Cardiac fibroblast (primary cell): ENCODE data around the gene HLA-E.
A peak's percentile ranks its signal among the peaks of the same experiment; 100 is the strongest.
"Not testable (repeated sequence)": the region's sequence is repeated elsewhere in the genome, so short reads cannot be mapped to it uniquely, and the experiment has no call there.

Source experiments
- DNase-seq, 2 donors: peaks; one replicate each; pipeline versions ENCODE4 v3.0.0 to v3.0.0-alpha.2; 2010; ENCODE audit warnings: low read depth in 2 of 2
- H3K4me3 ChIP-seq, 2 donors: replicated peaks in 1 of 2; 1 replicate in 1 of 2; 2 replicates in 1 of 2; pipeline ENCODE4 v1.5.1; 2011; ENCODE audit warnings: low read depth in 2 of 2, low read length in 2 of 2, mild to moderate bottlenecking in 2 of 2, moderate library complexity in 1 of 2
- TF ChIP-seq, protein P1 (sequence below): IDR thresholded peaks from one replicate; pipeline ENCODE4 v1.5.1; 2011; ENCODE audit warnings: low read depth, mild to moderate bottlenecking, low read length, inconsistent platforms

HLA-E gene

DNA sequence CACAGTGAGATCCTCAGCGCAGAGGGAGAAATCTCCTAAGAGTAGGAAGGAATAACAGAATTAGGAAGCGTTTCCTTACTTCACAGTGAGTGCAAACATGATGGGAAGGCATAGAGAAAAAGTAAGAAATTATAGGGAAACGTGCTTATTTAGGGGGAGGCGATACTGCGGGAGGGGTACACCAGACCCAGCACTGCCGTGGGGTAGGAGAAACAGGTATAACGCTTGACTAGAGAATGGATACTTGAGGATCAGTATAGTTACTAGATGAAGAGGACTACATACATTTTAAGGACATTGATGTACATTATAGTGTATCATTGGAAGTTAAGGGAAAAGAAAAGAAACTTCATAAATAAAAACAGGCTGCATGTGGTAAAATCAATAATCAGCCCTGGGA lies 26.8 kb upstream of the HLA-E start:
- TF ChIP-seq, protein P1, sequence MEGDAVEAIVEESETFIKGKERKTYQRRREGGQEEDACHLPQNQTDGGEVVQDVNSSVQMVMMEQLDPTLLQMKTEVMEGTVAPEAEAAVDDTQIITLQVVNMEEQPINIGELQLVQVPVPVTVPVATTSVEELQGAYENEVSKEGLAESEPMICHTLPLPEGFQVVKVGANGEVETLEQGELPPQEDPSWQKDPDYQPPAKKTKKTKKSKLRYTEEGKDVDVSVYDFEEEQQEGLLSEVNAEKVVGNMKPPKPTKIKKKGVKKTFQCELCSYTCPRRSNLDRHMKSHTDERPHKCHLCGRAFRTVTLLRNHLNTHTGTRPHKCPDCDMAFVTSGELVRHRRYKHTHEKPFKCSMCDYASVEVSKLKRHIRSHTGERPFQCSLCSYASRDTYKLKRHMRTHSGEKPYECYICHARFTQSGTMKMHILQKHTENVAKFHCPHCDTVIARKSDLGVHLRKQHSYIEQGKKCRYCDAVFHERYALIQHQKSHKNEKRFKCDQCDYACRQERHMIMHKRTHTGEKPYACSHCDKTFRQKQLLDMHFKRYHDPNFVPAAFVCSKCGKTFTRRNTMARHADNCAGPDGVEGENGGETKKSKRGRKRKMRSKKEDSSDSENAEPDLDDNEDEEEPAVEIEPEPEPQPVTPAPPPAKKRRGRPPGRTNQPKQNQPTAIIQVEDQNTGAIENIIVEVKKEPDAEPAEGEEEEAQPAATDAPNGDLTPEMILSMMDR: no peak
- no peak overlapping the region for H3K4me3 ChIP-seq
- no peak for DNase-seq

DNA sequence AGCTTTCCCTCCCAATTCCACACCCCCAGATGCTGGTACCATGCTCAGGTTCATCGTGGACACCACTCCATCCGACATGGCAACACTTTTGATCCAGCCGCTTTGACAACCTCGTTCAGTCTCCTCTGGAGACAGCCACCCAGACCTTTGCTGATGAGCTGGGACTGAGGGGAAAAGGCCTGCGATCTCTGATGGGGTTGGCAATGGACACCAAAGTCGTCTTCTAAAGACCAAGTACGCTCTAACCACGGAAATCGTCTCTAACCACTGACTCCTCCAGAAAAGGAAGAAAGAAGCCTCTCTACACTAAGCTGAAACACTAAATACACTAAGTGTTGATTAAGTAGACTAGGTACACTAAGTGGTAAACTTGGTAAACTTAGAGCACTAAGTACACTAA lies 26.1 kb upstream of the HLA-E start:
- TF ChIP-seq, protein P1: no peak
- no peak for DNase-seq
- H3K4me3 ChIP-seq: no peak overlapping the region

DNA sequence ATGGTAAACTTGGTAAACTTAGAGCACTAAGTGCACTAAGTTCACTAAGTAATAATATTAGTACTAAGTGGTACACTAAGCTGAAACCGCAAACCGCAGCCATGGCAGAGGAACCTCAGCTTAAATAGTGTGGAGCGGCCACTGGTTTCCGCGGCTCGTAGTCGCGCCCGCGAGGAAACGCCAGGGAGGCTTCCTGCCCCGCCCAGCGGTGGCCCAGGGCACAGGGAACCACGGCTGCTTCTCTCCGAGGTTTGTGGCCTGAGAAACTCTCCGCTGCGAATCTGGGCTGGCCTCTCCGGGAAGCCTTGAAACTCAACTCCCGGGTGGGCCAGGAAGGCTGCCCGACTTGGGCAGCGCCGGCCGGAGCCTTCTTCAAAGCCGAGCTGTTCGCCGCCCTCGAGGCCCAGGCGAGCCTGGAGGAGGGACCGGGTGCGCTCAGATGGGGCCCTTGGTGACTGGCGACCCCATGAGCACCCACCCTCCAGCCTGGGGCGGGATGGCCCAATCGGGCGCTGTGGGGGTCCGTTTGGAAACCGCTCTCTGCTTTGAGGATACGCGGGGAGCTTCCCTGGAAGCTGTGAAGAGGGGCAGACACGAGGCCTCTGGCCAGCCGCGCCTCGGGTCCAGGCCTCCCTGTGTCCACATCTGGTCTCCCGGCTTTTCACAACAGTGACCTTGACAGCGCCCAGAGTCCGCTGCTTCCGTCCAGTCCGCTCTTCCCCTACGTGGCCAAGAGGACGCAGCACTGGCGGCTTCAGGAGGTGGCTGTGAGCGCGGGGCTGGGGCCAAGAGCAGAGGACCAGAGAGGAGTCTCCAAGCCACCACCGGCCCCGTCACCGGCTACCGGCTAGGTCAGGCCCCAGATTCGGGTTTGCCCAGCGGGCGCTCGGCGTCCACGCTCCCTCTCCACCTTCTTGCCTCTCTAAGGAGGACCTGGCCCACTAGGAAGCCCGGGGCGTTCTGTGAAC lies 25.4 kb upstream of the HLA-E start:
- no peak overlapping the region for H3K4me3 ChIP-seq
- TF ChIP-seq, protein P1: no peak
- DNase-seq: peak; percentile 23

DNA sequence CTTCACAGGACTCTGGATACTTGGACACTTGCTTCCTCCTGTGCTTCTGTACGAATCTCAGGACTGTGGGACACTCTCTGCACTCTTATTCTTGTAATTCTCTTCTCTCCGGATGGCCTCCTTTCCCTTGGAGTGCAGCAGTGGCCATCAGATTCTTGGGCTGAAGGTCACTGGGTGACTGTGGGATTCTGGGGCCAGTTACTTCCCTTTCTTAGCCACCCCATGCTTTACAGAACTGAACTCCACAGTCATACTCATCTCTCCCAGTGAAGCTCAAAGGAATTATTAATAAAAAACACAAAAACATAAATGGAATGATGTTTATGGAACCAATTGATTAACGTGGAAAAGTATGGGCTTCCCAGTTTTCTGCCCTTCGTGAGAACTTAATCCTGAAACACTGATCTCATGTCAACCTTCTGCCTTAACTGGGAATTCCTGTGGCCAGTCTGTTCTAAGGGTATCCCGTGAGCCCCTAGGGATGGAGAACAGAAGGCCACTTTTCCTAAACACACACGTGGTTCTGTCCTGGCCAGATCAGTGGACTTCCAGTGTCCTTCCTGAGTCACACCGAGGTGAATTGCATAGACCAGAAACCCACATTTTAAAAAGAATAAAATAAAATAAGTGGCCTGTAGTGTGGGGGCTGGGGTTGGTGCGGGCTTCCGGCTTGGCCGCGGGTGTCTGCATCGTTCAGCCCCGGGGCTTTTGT lies 23.6 kb upstream of the HLA-E start:
- no peak for DNase-seq
- peak overlapping the region in 1 of 2 donors; percentile 48 for H3K4me3 ChIP-seq
- TF ChIP-seq, protein P1: no peak

- no peak overlapping the region for H3K4me3 ChIP-seq
- TF ChIP-seq, protein P1: no peak
- DNase-seq: no peak
Measured at GRCh38 chr6:30470968-30471367, 18.3 kb upstream of the HLA-E start.

DNA sequence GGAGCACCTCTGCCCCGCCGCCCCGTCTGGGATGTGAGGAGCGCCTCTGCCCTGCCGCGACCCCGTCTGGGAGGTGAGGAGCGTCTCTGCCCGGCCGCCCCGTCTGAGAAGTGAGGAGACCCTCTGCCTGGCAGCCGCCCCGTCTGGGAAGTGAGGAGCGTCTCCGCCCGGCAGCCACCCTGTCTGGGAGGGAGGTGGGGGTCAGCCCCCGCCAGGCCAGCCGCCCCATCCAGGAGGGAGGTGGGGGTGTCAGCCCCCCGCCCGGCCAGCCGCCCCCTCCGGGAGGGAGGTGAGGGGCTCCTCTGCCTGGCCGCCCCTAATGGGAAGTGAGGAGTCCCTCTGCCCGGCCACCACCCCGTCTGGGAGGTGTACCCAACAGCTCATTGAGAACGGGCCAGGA lies 14.2 kb upstream of the HLA-E start:
- DNase-seq: not testable (repeated sequence)

GRCh38 chr6:30480536-30481156 lies 8.7 kb upstream of the HLA-E start:
- no peak overlapping the region for H3K4me3 ChIP-seq
- TF ChIP-seq, protein P1: no peak
- no peak for DNase-seq

More for the DNA sequence above, 14.2 kb upstream of the HLA-E start:
- H3K4me3 ChIP-seq: not testable (repeated sequence)
